ENCODE results near the gene HCK.
A peak's percentile ranks its signal among the peaks of the same experiment; 100 is the strongest.

Gene HCK

GRCh38 chr20:32052090-32052777 is at the start of gene HCK:
HCK (plus strand) TSS chr20:32052242.
- DNase-seq: no peak

GRCh38 chr20:32003325-32003724 is 48.7 kb upstream of the HCK start:
- DNase-seq: no peak

GRCh38 chr20:32004963-32005362 is 47.1 kb upstream of the HCK start:
- no peak for DNase-seq

GRCh38 chr20:32006053-32006452 is 46.0 kb upstream of the HCK start:
- DNase-seq: no peak

GRCh38 chr20:32006841-32007786 is 44.9 kb upstream of the HCK start:
- DNase-seq: no peak

- DNase-seq: no peak
Observed at GRCh38 chr20:32007787-32008616, 44.0 kb upstream of the HCK start.

- no peak for DNase-seq
Observed at GRCh38 chr20:32009564-32009963, 42.5 kb upstream of the HCK start.

GRCh38 chr20:32010101-32010500 is 41.9 kb upstream of the HCK start, which contains the start of gene CCM2L:
CCM2L (plus strand) TSS chr20:32010438; CDS start chr20:32010455, 17 bp downstream.
- no peak for DNase-seq

GRCh38 chr20:32010666-32011065 is 41.4 kb upstream of the HCK start:
- no peak for DNase-seq

GRCh38 chr20:32012159-32012688 is 39.8 kb upstream of the HCK start:
- DNase-seq: no peak

GRCh38 chr20:32013326-32013725 is 38.7 kb upstream of the HCK start:
- DNase-seq: no peak

GRCh38 chr20:32017711-32018251 is 34.3 kb upstream of the HCK start:
- peak; percentile 75 for DNase-seq

GRCh38 chr20:32018269-32019155 is 33.5 kb upstream of the HCK start:
- peak; percentile 75 for DNase-seq

- peak; percentile 32 for DNase-seq
Observed at GRCh38 chr20:32019156-32019510, 32.9 kb upstream of the HCK start.

- no peak for DNase-seq
Observed at GRCh38 chr20:32019563-32020463, 32.2 kb upstream of the HCK start.

GRCh38 chr20:32021091-32021490 is 31.0 kb upstream of the HCK start:
- no peak for DNase-seq

- DNase-seq: no peak
Observed at GRCh38 chr20:32024683-32025295, 27.3 kb upstream of the HCK start.

- DNase-seq: no peak
Observed at GRCh38 chr20:32027643-32028042, 24.4 kb upstream of the HCK start.

GRCh38 chr20:32028647-32029372 is 23.2 kb upstream of the HCK start:
- no peak for DNase-seq

All from NCI-H1092 treated with DMSO at 0.1 percent for 48 hours (cell line).